SK-N-SH (cell line): ENCODE results near the gene AGBL4. TPM values are rescaled to one million over a fixed set of nuclear protein-coding genes. Genes with fewer than 3 reads are reported as not detected.

Source experiments
- CTCF ChIA-PET: fragments of 300-600, 350-600 bp; formaldehyde crosslinking; extraction: SDS; loops from one replicate; lab custom pipeline; 2021; lab: Yijun Ruan, JAX
- POLR2A ChIA-PET: fragments of 350-600 bp; sonication (Branson Sonifier 250); formaldehyde crosslinking; extraction: SDS; loops from one replicate; lab custom pipeline; 2020; ENCODE audit warnings: antibody characterized with exemption, inconsistent platforms; lab: Yijun Ruan, JAX
- DNase-seq: peaks from one replicate; pipeline ENCODE4 v3.0.0; 2012
- H2AFZ ChIP-seq: fragments of 200-600 bp; sonication (generic); 2 replicates; pipeline ENCODE4 v1.8.1; 2016; ENCODE audit warnings: antibody characterized with exemption, mild to moderate bottlenecking, low read depth
- H3F3A ChIP-seq: fragments of 200-600 bp; sonication (generic); replicated peaks from 2 replicates; pipeline ENCODE3; 2016; ENCODE audit warnings: antibody characterized with exemption, mild to moderate bottlenecking; ENCODE audit not compliant: insufficient read depth
- H3K27ac ChIP-seq, 2 experiments: fragments of 200-500 bp in 1 of 2; fragments of 200-600 bp in 1 of 2; sonication (Bioruptor generic) in 1 of 2; sonication (generic), shearing (Covaris generic) in 1 of 2; 2 replicates each; pipeline versions ENCODE4 v1.5.1 to v1.6.1; 2014 to 2016; ENCODE audit warnings: low read depth in 2 of 2, inconsistent platforms in 1 of 2, low read length in 1 of 2, mild to moderate bottlenecking in 1 of 2, mixed read lengths in 1 of 2
- H3K27me3 ChIP-seq: fragments of 200-600 bp; sonication (generic), shearing (Covaris generic); 2 replicates; pipeline ENCODE4 v1.6.1; 2016; ENCODE audit warnings: mixed run types; ENCODE audit not compliant: insufficient read depth
- H3K36me3 ChIP-seq, 2 experiments: fragments of 200-500 bp in 1 of 2; fragments of 200-600 bp in 1 of 2; sonication (Bioruptor generic) in 1 of 2; sonication (generic) in 1 of 2; replicated peaks in 1 of 2; 2 replicates each; pipeline versions ENCODE3 to v1.5.1; 2014 to 2016; ENCODE audit warnings: low read length in 1 of 2, mild to moderate bottlenecking in 1 of 2; ENCODE audit not compliant: insufficient read depth in 2 of 2, control insufficient read depth in 1 of 2
- H3K4me1 ChIP-seq, 2 experiments: fragments of 200-500 bp in 1 of 2; fragments of 200-600 bp in 1 of 2; sonication (Bioruptor generic) in 1 of 2; sonication (generic), shearing (Covaris generic) in 1 of 2; 2 replicates each; pipeline versions ENCODE4 v1.5.1 to v1.6.1; 2014 to 2016; ENCODE audit warnings: low read depth in 1 of 2, low read length in 1 of 2, mixed run types in 1 of 2; ENCODE audit not compliant: insufficient read depth in 2 of 2, control insufficient read depth in 1 of 2
- H3K4me2 ChIP-seq: fragments of 200-600 bp; sonication (generic), shearing (Covaris generic); 2 replicates; pipeline ENCODE4 v1.6.1; 2017; ENCODE audit warnings: mixed run types
- H3K4me3 ChIP-seq, 2 experiments: fragments of 200-500 bp in 1 of 2; fragments of 200-600 bp in 1 of 2; sonication (Bioruptor generic) in 1 of 2; sonication (generic), shearing (Covaris generic) in 1 of 2; 2 replicates each; pipeline versions ENCODE4 v1.5.1 to v1.8.1; 2014 to 2016; ENCODE audit warnings: low read depth in 2 of 2, inconsistent platforms in 1 of 2, low read length in 1 of 2, mild to moderate bottlenecking in 1 of 2, mixed read lengths in 1 of 2, moderate library complexity in 1 of 2
- H3K79me2 ChIP-seq: fragments of 200-600 bp; sonication (generic); 2 replicates; pipeline ENCODE4 v1.8.1; 2017; ENCODE audit warnings: mild to moderate bottlenecking; ENCODE audit not compliant: insufficient read depth
- H3K9ac ChIP-seq: fragments of 200-600 bp; sonication (generic); 2 replicates; pipeline ENCODE4 v1.6.1; 2017; ENCODE audit warnings: mixed run types
- H3K9me2 ChIP-seq: fragments of 200-600 bp; sonication (generic); 2 replicates; pipeline ENCODE4 v1.6.1; 2017; ENCODE audit warnings: mixed run types
- H3K9me3 ChIP-seq: fragments of 200-600 bp; sonication (generic); 2 replicates; pipeline ENCODE4 v1.6.1; 2017; ENCODE audit warnings: mixed run types, mild to moderate bottlenecking, moderate library complexity
- H4K20me1 ChIP-seq: fragments of 200-600 bp; sonication (generic); 2 replicates; pipeline ENCODE4 v1.6.1; 2017; ENCODE audit warnings: mild to moderate bottlenecking, mixed run types; ENCODE audit not compliant: insufficient read depth
- CHD2 ChIP-seq: fragments of 150-350 bp; IDR thresholded peaks from 2 replicates; pipeline ENCODE4 v1.6.1; 2018; ENCODE audit warnings: low read length; ENCODE audit not compliant: partially characterized antibody
- EZH2phosphoT487 ChIP-seq: fragments of 200-600 bp; sonication (generic); IDR thresholded peaks from 2 replicates; pipeline ENCODE4 v1.6.1; 2017; ENCODE audit warnings: low read depth, mixed run types, mild to moderate bottlenecking, antibody characterized with exemption, moderate library complexity, borderline replicate concordance
- FOSL2 ChIP-seq: IDR thresholded peaks from 2 replicates; pipeline ENCODE4 v1.4.0; 2012; ENCODE audit warnings: low read depth, mild to moderate bottlenecking, moderate library complexity, borderline replicate concordance
- FOXM1 ChIP-seq: IDR thresholded peaks from 2 replicates; pipeline ENCODE4 v1.4.0; 2012; ENCODE audit warnings: low read depth, mild to moderate bottlenecking
- GABPA ChIP-seq: IDR thresholded peaks from 2 replicates; pipeline ENCODE4 v1.4.0; 2012; ENCODE audit warnings: low read depth, mild to moderate bottlenecking
- GATA2 ChIP-seq: sonication (generic); formaldehyde crosslinking; IDR thresholded peaks from 2 replicates; pipeline ENCODE4 v1.5.0; 2020; ENCODE audit warnings: mild to moderate bottlenecking, missing genetic modification reagents
- MEF2A ChIP-seq: IDR thresholded peaks from 2 replicates; pipeline ENCODE4 v1.4.0; 2012; ENCODE audit warnings: low read depth, borderline replicate concordance
- NRF1 ChIP-seq: IDR thresholded peaks from 2 replicates; pipeline ENCODE4 v1.6.1; 2012; ENCODE audit warnings: low read depth, mild to moderate bottlenecking, low read length
- RCOR1 ChIP-seq: fragments of 150-350 bp; IDR thresholded peaks from 2 replicates; pipeline ENCODE4 v1.6.1; 2017; ENCODE audit warnings: antibody characterized with exemption, low read length
- REST ChIP-seq: IDR thresholded peaks from 2 replicates; pipeline ENCODE4 v1.6.1; 2012; ENCODE audit warnings: mild to moderate bottlenecking, low read depth, low read length, moderate library complexity
- RXRA ChIP-seq: IDR thresholded peaks from 2 replicates; pipeline ENCODE4 v1.4.0; 2012; ENCODE audit warnings: low read depth, mild to moderate bottlenecking, borderline replicate concordance
- SIN3A ChIP-seq: IDR thresholded peaks from 2 replicates; pipeline ENCODE4 v1.6.1; 2012; ENCODE audit warnings: low read depth, mild to moderate bottlenecking, low read length, moderate library complexity, borderline replicate concordance
- USF1 ChIP-seq: IDR thresholded peaks from 2 replicates; pipeline ENCODE4 v1.4.0; 2012; ENCODE audit warnings: low read depth, borderline replicate concordance
- USF2 ChIP-seq: fragments of 150-350 bp; IDR thresholded peaks from 2 replicates; pipeline ENCODE4 v1.6.1; 2017; ENCODE audit warnings: antibody characterized with exemption, low read length, low read depth, borderline replicate concordance
- YY1 ChIP-seq: IDR thresholded peaks from 2 replicates; pipeline ENCODE4 v1.4.0; 2012; ENCODE audit warnings: low read depth, mild to moderate bottlenecking
- WGBS: methylation state at CpG from one replicate; pipeline ENCODE4 v1.1.6; 2017; ENCODE audit warnings: low lambda C conversion rate; 5-methylcytosine and 5-hydroxymethylcytosine counted together
- polyA plus RNA-seq, 3 experiments: library from polyadenylated mRNA; depleted of rRNA; stranded (reverse); fragments of >200 nt; gene quantifications; 2 replicates each; pipeline ENCODE4 v1.2.3, GENCODE V29; 2012
- TF ChIP-seq, protein P1 (sequence below): fragments of 200-600 bp; sonication (generic); IDR thresholded peaks from 2 replicates; pipeline ENCODE4 v1.6.1; 2017; ENCODE audit warnings: antibody characterized with exemption, mild to moderate bottlenecking, moderate library complexity
- TF ChIP-seq, protein P2 (sequence below): IDR thresholded peaks from 2 replicates; pipeline ENCODE4; 2012
- TF ChIP-seq, protein P3 (sequence below): fragments of 150-350 bp; IDR thresholded peaks from 2 replicates; pipeline ENCODE4 v1.6.1; 2016; ENCODE audit warnings: mild to moderate bottlenecking, low read depth, low read length

AGBL4 gene
- polyA plus RNA-seq, 1 of the 3 experiments (the other 2 are of a cell fraction), result 0.07 TPM

DNA sequence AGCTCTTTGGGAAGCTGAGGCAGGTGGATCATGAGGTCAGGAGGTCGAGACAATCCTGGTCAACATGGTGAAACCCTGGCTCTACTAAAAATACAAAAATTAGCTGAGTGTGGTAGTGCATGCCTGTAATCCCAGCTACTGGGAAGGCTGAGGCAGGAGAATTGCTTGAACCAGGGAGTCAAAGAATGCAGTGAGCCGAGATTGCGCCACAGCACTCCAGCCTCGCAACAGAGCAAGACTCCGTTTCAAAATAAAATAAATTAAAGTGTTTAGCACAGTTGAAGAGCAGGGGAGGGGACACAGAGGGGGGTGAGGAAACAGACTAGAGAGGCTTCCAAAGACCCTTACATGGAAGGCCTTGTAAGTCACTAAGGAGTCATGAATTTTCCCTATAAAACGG lies 1420.5 kb downstream of the AGBL4 start:
- no peak overlapping the region for H3K27ac ChIP-seq
- no peaks in the 10 kb centered on the region for H3K9me3 ChIP-seq
- no peaks in the 10 kb centered on the region for H3K27me3 ChIP-seq
- POLR2A ChIA-PET, result no interaction called here
- no peak for DNase-seq
- H3K4me1 ChIP-seq, result no peaks in the 10 kb centered on the region; a peak in 1 of 4 replicates
- no peak overlapping the region for H2AFZ ChIP-seq
- H3K9ac ChIP-seq, result no peak overlapping the region
- WGBS, result 58% methylated on average over 6 of the region's 6 CpGs
- H3F3A ChIP-seq, result no peaks in the 10 kb centered on the region
- no peak for TF ChIP-seq GABPA
- no peak for TF ChIP-seq EZH2phosphoT487
- TF ChIP-seq, protein P1, sequence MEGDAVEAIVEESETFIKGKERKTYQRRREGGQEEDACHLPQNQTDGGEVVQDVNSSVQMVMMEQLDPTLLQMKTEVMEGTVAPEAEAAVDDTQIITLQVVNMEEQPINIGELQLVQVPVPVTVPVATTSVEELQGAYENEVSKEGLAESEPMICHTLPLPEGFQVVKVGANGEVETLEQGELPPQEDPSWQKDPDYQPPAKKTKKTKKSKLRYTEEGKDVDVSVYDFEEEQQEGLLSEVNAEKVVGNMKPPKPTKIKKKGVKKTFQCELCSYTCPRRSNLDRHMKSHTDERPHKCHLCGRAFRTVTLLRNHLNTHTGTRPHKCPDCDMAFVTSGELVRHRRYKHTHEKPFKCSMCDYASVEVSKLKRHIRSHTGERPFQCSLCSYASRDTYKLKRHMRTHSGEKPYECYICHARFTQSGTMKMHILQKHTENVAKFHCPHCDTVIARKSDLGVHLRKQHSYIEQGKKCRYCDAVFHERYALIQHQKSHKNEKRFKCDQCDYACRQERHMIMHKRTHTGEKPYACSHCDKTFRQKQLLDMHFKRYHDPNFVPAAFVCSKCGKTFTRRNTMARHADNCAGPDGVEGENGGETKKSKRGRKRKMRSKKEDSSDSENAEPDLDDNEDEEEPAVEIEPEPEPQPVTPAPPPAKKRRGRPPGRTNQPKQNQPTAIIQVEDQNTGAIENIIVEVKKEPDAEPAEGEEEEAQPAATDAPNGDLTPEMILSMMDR, result no peak
- TF ChIP-seq RCOR1, result no peak
- no peak for TF ChIP-seq YY1
- no peak for TF ChIP-seq REST
- TF ChIP-seq GATA2 (CRISPR knock-in tag), result no peak
- no peak for TF ChIP-seq FOXM1
- no peak overlapping the region for H3K4me2 ChIP-seq
- H3K9me2 ChIP-seq, result no peaks in the 10 kb centered on the region
- no peaks in the 10 kb centered on the region for H3K36me3 ChIP-seq
- H3K4me3 ChIP-seq, result no peak overlapping the region
- CTCF ChIA-PET, result no interaction called here
- H3K79me2 ChIP-seq, result no peaks in the 10 kb centered on the region
- H4K20me1 ChIP-seq, result no peaks in the 10 kb centered on the region

- Histone ChIP-seq H3K79me2 (no peaks in the 10 kb centered on the region), H3K36me3 (no peaks in the 10 kb centered on the region), H3K9me3 (no peaks in the 10 kb centered on the region), H2AFZ (no peak overlapping the region), H3K9ac (no peak overlapping the region), H3F3A (no peaks in the 10 kb centered on the region), H3K4me2 (no peak overlapping the region), H3K27ac (no peak overlapping the region), H3K4me3 (no peak overlapping the region), H3K27me3 (no peaks in the 10 kb centered on the region), H3K4me1 (no peaks in the 10 kb centered on the region; a peak in 1 of 4 replicates), H4K20me1 (no peaks in the 10 kb centered on the region), H3K9me2 (no peaks in the 10 kb centered on the region)
- no peak for DNase-seq
- 46% methylated on average over 4 of the region's 4 CpGs for WGBS
- ChIA-PET CTCF (interaction anchor here (0.6 to 1.7 kb wide), 3 partner anchors 17 to 75 kb away, joined by 3 to 7 read pairs (median 3); no protein-coding TSS in a partner anchor), POLR2A (no interaction called here)
- TF ChIP-seq SIN3A (no peak), RCOR1 (no peak), YY1 (no peak), MEF2A (no peak), RXRA (no peak), USF1 (no peak), USF2 (no peak), GABPA (no peak), NRF1 (no peak), CHD2 (no peak), FOSL2 (no peak)
- TF ChIP-seq, protein P2, sequence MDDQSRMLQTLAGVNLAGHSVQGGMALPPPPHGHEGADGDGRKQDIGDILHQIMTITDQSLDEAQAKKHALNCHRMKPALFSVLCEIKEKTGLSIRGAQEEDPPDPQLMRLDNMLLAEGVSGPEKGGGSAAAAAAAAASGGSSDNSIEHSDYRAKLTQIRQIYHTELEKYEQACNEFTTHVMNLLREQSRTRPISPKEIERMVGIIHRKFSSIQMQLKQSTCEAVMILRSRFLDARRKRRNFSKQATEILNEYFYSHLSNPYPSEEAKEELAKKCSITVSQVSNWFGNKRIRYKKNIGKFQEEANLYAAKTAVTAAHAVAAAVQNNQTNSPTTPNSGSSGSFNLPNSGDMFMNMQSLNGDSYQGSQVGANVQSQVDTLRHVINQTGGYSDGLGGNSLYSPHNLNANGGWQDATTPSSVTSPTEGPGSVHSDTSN, result no peak
- TF ChIP-seq, protein P3, sequence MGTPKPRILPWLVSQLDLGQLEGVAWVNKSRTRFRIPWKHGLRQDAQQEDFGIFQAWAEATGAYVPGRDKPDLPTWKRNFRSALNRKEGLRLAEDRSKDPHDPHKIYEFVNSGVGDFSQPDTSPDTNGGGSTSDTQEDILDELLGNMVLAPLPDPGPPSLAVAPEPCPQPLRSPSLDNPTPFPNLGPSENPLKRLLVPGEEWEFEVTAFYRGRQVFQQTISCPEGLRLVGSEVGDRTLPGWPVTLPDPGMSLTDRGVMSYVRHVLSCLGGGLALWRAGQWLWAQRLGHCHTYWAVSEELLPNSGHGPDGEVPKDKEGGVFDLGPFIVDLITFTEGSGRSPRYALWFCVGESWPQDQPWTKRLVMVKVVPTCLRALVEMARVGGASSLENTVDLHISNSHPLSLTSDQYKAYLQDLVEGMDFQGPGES, result no peak
Measured at GRCh38 chr1:48602349-48602748, 1421.4 kb downstream of the AGBL4 start.
